H9 (cell line): ENCODE data around the gene AFG1L. TPM values are rescaled to one million over a fixed set of nuclear protein-coding genes. Genes with fewer than 3 reads are reported as not detected.

Experiments
- DNase-seq: peaks from one replicate; pipeline ENCODE4 v3.0.0-alpha.2; 2017
- H2AFZ ChIP-seq: one replicate; pipeline ENCODE4 v1.6.1; 2013; ENCODE audit warnings: mild to moderate bottlenecking, low read length, control low read depth, moderate library complexity
- H2AK5ac ChIP-seq: 2 replicates; pipeline ENCODE4 v1.6.1; 2013; ENCODE audit warnings: low read length, control low read depth, mixed read lengths; ENCODE audit not compliant: insufficient read length
- H2BK120ac ChIP-seq: one replicate; pipeline ENCODE4 v1.6.1; 2013; ENCODE audit warnings: low read depth, mild to moderate bottlenecking, low read length, control low read depth, inconsistent platforms; ENCODE audit not compliant: poor library complexity, severe bottlenecking
- H2BK12ac ChIP-seq: 2 replicates; pipeline ENCODE4 v1.6.1; 2013; ENCODE audit warnings: low read length, control low read depth, mixed read lengths, low read depth; ENCODE audit not compliant: insufficient read length
- H2BK15ac ChIP-seq: 2 replicates; pipeline ENCODE4 v1.6.1; 2013; ENCODE audit warnings: low read depth, low read length, control low read depth
- H2BK20ac ChIP-seq: one replicate; pipeline ENCODE4 v1.6.1; 2013; ENCODE audit warnings: low read depth, mild to moderate bottlenecking, low read length, control low read depth, inconsistent platforms; ENCODE audit not compliant: poor library complexity, severe bottlenecking
- H2BK5ac ChIP-seq: 2 replicates; pipeline ENCODE4 v1.6.1; 2013; ENCODE audit warnings: low read length, control low read depth, mixed read lengths; ENCODE audit not compliant: insufficient read length
- H3K14ac ChIP-seq: 2 replicates; pipeline ENCODE4 v1.6.1; 2013; ENCODE audit warnings: low read length, control low read depth; ENCODE audit not compliant: insufficient read depth
- H3K18ac ChIP-seq: 2 replicates; pipeline ENCODE4 v1.6.1; 2013; ENCODE audit warnings: low read depth, mild to moderate bottlenecking, mixed read lengths, low read length, control low read depth; ENCODE audit not compliant: insufficient read length
- H3K23ac ChIP-seq: 2 replicates; pipeline ENCODE4 v1.6.1; 2013; ENCODE audit warnings: low read length, control low read depth, mixed read lengths, low read depth; ENCODE audit not compliant: insufficient read length
- H3K23me2 ChIP-seq: 2 replicates; pipeline ENCODE4 v1.6.1; 2013; ENCODE audit warnings: low read depth, mild to moderate bottlenecking, mixed read lengths, low read length, control low read depth; ENCODE audit not compliant: insufficient read length, poor library complexity, severe bottlenecking
- H3K27ac ChIP-seq: 2 replicates; pipeline ENCODE4 v1.5.1; 2013; ENCODE audit warnings: low read length, control low read depth, mixed read lengths, low read depth; ENCODE audit not compliant: insufficient read length
- H3K27me3 ChIP-seq: 2 replicates; pipeline ENCODE4 v1.6.1; 2013; ENCODE audit warnings: low read length, control low read depth, inconsistent platforms; ENCODE audit not compliant: insufficient read depth
- H3K4ac ChIP-seq: 2 replicates; pipeline ENCODE4 v1.6.1; 2013; ENCODE audit warnings: low read depth, mild to moderate bottlenecking, control low read depth, inconsistent platforms, low read length, moderate library complexity
- H3K4me1 ChIP-seq: 2 replicates; pipeline ENCODE4 v1.6.1; 2013; ENCODE audit warnings: low read length, control low read depth, inconsistent platforms; ENCODE audit not compliant: insufficient read depth
- H3K4me2 ChIP-seq: 2 replicates; pipeline ENCODE4 v1.6.1; 2013; ENCODE audit warnings: low read length, control low read depth, mixed read lengths; ENCODE audit not compliant: insufficient read length, insufficient read depth
- H3K56ac ChIP-seq: 2 replicates; pipeline ENCODE4 v1.6.1; 2013; ENCODE audit warnings: low read depth, mild to moderate bottlenecking, mixed read lengths, low read length, control low read depth; ENCODE audit not compliant: insufficient read length
- H3K79me1 ChIP-seq: 2 replicates; pipeline ENCODE4 v1.6.1; 2013; ENCODE audit warnings: low read depth, mild to moderate bottlenecking, moderate library complexity, low read length, control low read depth, inconsistent platforms; ENCODE audit not compliant: insufficient read depth, poor library complexity, severe bottlenecking
- H3K79me2 ChIP-seq: 2 replicates; pipeline ENCODE4 v1.6.1; 2013; ENCODE audit warnings: low read length, control low read depth, inconsistent platforms; ENCODE audit not compliant: insufficient read depth
- H3K9ac ChIP-seq: 2 replicates; pipeline ENCODE4 v1.6.1; 2013; ENCODE audit warnings: low read length, control low read depth, mixed read lengths; ENCODE audit not compliant: insufficient read length; ENCODE audit errors: extremely low read depth
- H3K9me3 ChIP-seq: one replicate; pipeline ENCODE4 v1.6.1; 2013; ENCODE audit warnings: low read depth, low read length, inconsistent platforms; ENCODE audit not compliant: control insufficient read depth
- H3T11ph ChIP-seq: one replicate; pipeline ENCODE4 v1.6.1; 2013; ENCODE audit warnings: mild to moderate bottlenecking, low read length, control low read depth, inconsistent platforms
- H4K20me1 ChIP-seq: one replicate; pipeline ENCODE4 v1.6.1; 2013; ENCODE audit not compliant: control insufficient read depth, insufficient read length, insufficient read depth
- H4K5ac ChIP-seq: 2 replicates; pipeline ENCODE4 v1.6.1; 2013; ENCODE audit warnings: low read depth, mild to moderate bottlenecking, mixed read lengths, low read length, control low read depth; ENCODE audit not compliant: insufficient read length
- H4K8ac ChIP-seq: replicated peaks from 2 replicates; pipeline ENCODE4 v1.6.1; 2013; ENCODE audit warnings: low read length, control low read depth, mixed read lengths, low read depth; ENCODE audit not compliant: insufficient read length
- H4K91ac ChIP-seq: 2 replicates; pipeline ENCODE4 v1.6.1; 2013; ENCODE audit warnings: low read depth, mild to moderate bottlenecking, moderate library complexity, mixed read lengths, low read length, control low read depth; ENCODE audit not compliant: insufficient read length
- H3K27ac Mint-ChIP-seq, 3 experiments: 2 replicates in 2 of 3; 3 replicates in 1 of 3; pipeline ENCODE4 v1.8.0; 2020 to 2021; ENCODE audit warnings: mixed read lengths in 3 of 3, mild to moderate bottlenecking in 1 of 3, moderate library complexity in 1 of 3
- H3K27me3 Mint-ChIP-seq: 2 replicates; pipeline ENCODE4 v1.8.0; 2021; ENCODE audit warnings: low read depth, mild to moderate bottlenecking, moderate library complexity, mixed read lengths
- H3K36me3 Mint-ChIP-seq, 3 experiments: 2 replicates in 2 of 3; 3 replicates in 1 of 3; pipeline ENCODE4 v1.8.0; 2020 to 2021; ENCODE audit warnings: low read depth in 3 of 3, mixed read lengths in 3 of 3; ENCODE audit not compliant: insufficient read depth in 1 of 3
- H3K4me1 Mint-ChIP-seq, 2 experiments: 2 replicates each; pipeline ENCODE4 v1.8.0; 2020; ENCODE audit warnings: mixed read lengths in 2 of 2
- H3K4me3 Mint-ChIP-seq, 2 experiments: 2 replicates in 1 of 2; 3 replicates in 1 of 2; pipeline ENCODE4 v1.8.0; 2020 to 2021; ENCODE audit warnings: mild to moderate bottlenecking in 2 of 2, mixed read lengths in 2 of 2, moderate library complexity in 1 of 2
- H3K9me3 Mint-ChIP-seq, 2 experiments: 2 replicates in 1 of 2; 3 replicates in 1 of 2; pipeline ENCODE4 v1.8.0; 2020; ENCODE audit warnings: mild to moderate bottlenecking in 2 of 2, mixed read lengths in 2 of 2, moderate library complexity in 1 of 2
- CTCF ChIP-seq: fragments of 200-600 bp; sonication (generic); conservative IDR thresholded peaks from 3 replicates; pipeline ENCODE4 v1.8.0; 2021; ENCODE audit warnings: antibody characterized with exemption, mild to moderate bottlenecking
- WGBS: extraction: QIAGEN DNeasy Blood & Tissue Kit; methylation state at CpG from one replicate; pipeline ENCODE4 v1.1.7; 2013; ENCODE audit warnings: missing lambda C conversion rate, low lambda C conversion rate, mixed read lengths; ENCODE audit not compliant: insufficient read length; ENCODE audit errors: extremely low coverage; 5-methylcytosine and 5-hydroxymethylcytosine counted together
- total RNA-seq: library from RNA; stranded (reverse); gene quantifications from 2 replicates; pipeline ENCODE4 v1.2.1, GENCODE V29; 2021

The AFG1L gene
- total RNA-seq, 1 experiment from 2014 or later, result 4.7 TPM

- H3K56ac ChIP-seq, result no peak overlapping the region
- TF ChIP-seq CTCF, result no peak
- no peak overlapping the region for H4K8ac ChIP-seq
- H3K14ac ChIP-seq, result no peak overlapping the region
- no peak overlapping the region for H3K9ac ChIP-seq
- no peak overlapping the region for H3K27ac ChIP-seq
- no peaks in the 10 kb centered on the region for H3K27me3 ChIP-seq
- H3K79me2 ChIP-seq, result no peaks in the 10 kb centered on the region
- H2AK5ac ChIP-seq, result no peak overlapping the region
- peaks cover 0 to 8% (median 7%) of the 10 kb centered on the region in 3 experiments; a peak in 3 of 7 replicates for H3K36me3 Mint-ChIP-seq
- H4K5ac ChIP-seq, result no peak overlapping the region
- H3K23ac ChIP-seq, result no peak overlapping the region
- H4K20me1 ChIP-seq, result no peaks in the 10 kb centered on the region
- H2BK5ac ChIP-seq, result no peak overlapping the region
- H3K27ac Mint-ChIP-seq, result no peak overlapping the region
- H4K91ac ChIP-seq, result no peak overlapping the region
- no peak overlapping the region for H2BK120ac ChIP-seq
- no peak overlapping the region for H2AFZ ChIP-seq
- no peak overlapping the region for H2BK20ac ChIP-seq
- H3K4me1 Mint-ChIP-seq, result 0 out of 4 replicates have a peak, but pooled peaks cover 0 to 2% of the 10 kb centered on the region in 2 experiments
- WGBS, result no CpG with 5 or more reads among the region's 3 CpGs
- H3K9me3 Mint-ChIP-seq, result no peaks in the 10 kb centered on the region
- H3K4me1 ChIP-seq, result no peaks in the 10 kb centered on the region
- H3K4me3 Mint-ChIP-seq, result no peak overlapping the region
- no peaks in the 10 kb centered on the region for H3K23me2 ChIP-seq
- H2BK15ac ChIP-seq, result no peak overlapping the region
- H3T11ph ChIP-seq, result no peak overlapping the region
- no peaks in the 10 kb centered on the region for H3K9me3 ChIP-seq
- H3K4ac ChIP-seq, result no peak overlapping the region
- DNase-seq, result no peak
- H3K18ac ChIP-seq, result no peak overlapping the region
- no peak overlapping the region for H2BK12ac ChIP-seq
- no peaks in the 10 kb centered on the region for H3K79me1 ChIP-seq
- no peak overlapping the region for H3K4me2 ChIP-seq
- H3K27me3 Mint-ChIP-seq, result no peaks in the 10 kb centered on the region
Measured at GRCh38 chr6:108322728-108323127, 27.9 kb downstream of the AFG1L start.
